VCaP (cell line): ENCODE results near the gene CLCA1.

Experiments
- H3K27ac ChIP-seq: fragments of 450-650 bp; 2 replicates; pipeline ENCODE4 v1.5.1; 2017
- CTCF ChIP-seq: fragments of 450-650 bp; conservative IDR thresholded peaks from 2 replicates; pipeline ENCODE4 v1.5.1; 2017; ENCODE audit warnings: mild to moderate bottlenecking, moderate library complexity

Gene CLCA1

GRCh38 chr1:86530211-86530845 lies 61.6 kb downstream of the CLCA1 start:
- no peak for TF ChIP-seq CTCF
- H3K27ac ChIP-seq: no peak overlapping the region

- no peak overlapping the region for H3K27ac ChIP-seq
- no peak for TF ChIP-seq CTCF
Measured at GRCh38 chr1:86537928-86538695, 69.4 kb downstream of the CLCA1 start.

GRCh38 chr1:86538775-86539174 lies 70.0 kb downstream of the CLCA1 start:
- no peak overlapping the region for H3K27ac ChIP-seq
- no peak for TF ChIP-seq CTCF

GRCh38 chr1:86541859-86542258 lies 73.1 kb downstream of the CLCA1 start:
- no peak for TF ChIP-seq CTCF
- H3K27ac ChIP-seq: no peak overlapping the region

- no peak overlapping the region for H3K27ac ChIP-seq
- no peak for TF ChIP-seq CTCF
Measured at GRCh38 chr1:86542631-86543030, 73.9 kb downstream of the CLCA1 start.

GRCh38 chr1:86546787-86547221 lies 78.1 kb downstream of the CLCA1 start, which contains the start of gene CLCA4:
CLCA4 (plus strand) TSS chr1:86547078; CDS start chr1:86547120, 42 bp downstream.
- TF ChIP-seq CTCF: no peak

GRCh38 chr1:86548839-86549238 lies 80.1 kb downstream of the CLCA1 start:
- no peak for TF ChIP-seq CTCF
- peak overlapping the region; percentile 43 for H3K27ac ChIP-seq

More at GRCh38 chr1:86546787-86547221, 78.1 kb downstream of the CLCA1 start, which contains the start of gene CLCA4:
- H3K27ac ChIP-seq: no peak within 1 kb of the TSS
